NCI-H1694 treated with DMSO at 0.1 percent for 48 hours (cell line): ENCODE data around the gene BABAM2.

Source experiments
- DNase-seq: peaks from one replicate; lab custom pipeline; 2025; lab: John Stamatoyannopoulos, UW

Gene BABAM2

DNA sequence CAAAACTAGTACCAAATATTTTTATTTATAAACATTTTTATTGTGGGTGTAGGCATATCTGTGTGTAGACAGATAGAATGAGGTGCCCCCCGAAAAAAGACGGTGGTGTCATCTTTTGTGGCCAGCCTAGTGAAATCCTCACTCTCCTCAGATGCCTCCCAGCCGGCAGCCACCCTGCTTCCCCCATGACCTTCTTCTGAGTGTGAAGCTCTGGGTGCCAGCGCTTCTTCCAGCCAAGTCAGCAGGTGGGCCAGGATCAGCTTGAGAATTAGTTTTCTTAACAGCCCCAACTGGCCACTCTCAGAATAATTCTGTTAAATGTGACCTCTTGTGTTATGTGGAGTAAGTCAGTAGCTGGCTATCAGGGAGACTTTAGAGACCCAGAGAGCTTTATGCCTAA, 272.5 kb downstream of the BABAM2 start:
- DNase-seq = no peak

DNA sequence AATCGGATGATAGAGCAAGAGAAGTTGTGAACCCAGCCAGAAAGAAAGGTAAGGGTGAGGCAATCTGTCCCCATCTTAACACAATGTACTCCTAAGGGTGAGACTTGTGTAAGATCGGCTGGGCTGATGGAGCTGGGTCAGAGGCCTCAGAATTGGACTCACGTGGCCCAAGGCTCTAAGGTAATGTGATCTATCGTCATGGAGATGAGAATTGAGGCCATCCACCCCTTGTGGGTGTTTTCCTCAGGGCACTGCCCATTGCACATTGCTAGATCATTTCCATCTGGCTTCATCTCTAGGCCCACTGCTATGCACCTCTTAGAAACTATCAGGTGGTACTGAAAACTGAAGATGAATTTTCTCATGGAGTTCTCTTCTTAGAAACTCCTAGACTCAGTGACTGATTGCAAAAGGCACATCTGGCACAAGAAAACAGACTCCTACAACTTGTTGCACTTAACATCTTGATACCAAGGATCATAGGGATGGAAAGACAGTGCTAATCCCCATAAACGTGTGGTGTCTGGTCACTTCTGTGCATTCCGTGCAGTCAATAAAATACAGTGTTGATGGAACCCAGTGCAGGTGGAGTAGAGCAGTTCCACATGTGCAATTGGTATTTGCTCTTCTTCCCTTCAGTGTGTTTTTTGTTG, 273.2 kb downstream of the BABAM2 start:
- DNase-seq = no peak

DNA sequence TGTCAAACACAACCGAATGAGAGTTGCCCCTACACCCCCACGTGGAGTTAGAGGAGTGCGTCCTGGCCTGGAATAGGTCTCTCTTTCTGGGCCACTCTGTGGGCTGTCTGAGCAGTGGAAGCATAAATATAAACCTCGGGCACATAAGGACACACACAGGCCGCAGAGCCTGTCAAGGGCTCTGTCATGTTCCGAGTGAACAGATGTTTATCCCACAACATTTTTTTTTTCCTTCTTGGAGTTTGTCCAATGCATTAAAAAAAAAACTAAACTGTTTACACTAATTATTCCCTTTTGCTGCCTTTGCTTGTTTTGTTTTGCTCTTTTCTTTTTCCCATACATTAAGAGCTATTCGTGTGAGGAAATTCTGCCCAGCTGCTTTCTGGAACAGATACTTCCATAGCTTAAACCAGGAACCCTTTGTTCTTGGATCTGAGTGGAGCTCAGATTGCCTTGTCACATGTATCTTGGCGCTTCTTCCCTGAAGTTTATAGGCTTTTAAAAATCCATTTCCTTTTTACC, 273.8 kb downstream of the BABAM2 start:
- peak; percentile 83 for DNase-seq

DNA sequence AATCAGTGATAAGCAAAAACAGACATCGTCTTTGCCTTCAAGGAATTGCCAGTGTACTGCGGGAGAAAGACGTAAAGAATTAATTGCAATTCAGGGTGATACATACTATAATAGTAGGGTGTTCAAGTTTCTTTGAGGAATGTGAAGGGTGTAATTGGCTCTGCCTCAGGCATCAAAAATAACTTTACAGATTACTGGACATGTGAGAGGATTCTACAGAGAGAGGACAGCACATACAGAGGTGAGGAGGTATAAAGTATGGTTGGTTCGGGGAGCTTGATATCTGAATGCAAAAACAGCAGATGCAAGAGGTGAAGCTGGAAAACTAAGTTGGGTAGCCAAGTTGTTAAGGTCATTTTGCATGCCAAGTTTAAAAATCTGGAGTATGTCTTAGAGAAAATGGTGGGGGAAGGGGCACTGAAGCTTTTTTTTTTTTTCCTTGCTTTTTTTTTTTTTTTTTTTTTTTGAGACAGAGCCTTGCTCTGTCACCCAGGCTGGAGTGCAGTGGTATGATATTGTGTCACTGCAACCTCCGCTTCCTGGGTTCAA, 274.6 kb downstream of the BABAM2 start:
- no peak for DNase-seq

DNA sequence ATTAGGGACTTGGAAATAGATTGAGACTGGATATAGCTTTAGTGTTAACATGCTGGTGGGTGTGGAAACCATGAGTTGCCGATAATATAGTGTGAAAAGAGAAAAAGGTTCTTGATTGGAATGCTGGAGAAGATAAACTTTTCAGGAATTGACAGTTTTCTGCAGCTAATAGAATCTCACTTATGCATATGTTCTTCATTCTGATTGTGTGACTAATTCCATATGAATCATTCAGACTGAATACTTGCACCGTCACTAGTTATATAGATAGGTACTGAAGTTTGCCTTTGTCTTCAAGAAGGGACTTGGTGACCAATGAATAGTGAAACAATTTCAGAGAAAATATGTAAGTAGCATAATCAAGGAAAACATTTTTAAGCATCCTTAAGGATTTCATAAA, 276.4 kb downstream of the BABAM2 start:
- DNase-seq = no peak

DNA sequence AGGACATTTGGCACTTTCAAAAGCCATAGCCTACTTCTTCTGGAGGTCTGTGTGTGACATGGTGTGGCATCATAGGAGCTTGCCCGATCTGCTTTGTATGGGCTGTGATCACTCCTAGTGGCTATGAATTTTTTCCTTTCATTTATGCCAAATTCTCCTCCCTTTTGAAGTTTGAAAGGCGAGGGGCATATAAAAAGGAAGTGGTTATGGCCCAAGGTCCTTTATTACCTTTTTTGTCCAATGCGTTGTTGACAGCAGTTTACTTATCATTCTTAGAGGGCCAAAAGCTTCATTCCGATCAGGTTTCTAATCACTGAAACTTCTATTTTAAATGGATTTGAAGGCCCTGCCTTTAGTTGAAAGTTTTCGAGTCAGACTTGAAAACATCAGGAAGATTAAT, 277.8 kb downstream of the BABAM2 start:
- DNase-seq = no peak

DNA sequence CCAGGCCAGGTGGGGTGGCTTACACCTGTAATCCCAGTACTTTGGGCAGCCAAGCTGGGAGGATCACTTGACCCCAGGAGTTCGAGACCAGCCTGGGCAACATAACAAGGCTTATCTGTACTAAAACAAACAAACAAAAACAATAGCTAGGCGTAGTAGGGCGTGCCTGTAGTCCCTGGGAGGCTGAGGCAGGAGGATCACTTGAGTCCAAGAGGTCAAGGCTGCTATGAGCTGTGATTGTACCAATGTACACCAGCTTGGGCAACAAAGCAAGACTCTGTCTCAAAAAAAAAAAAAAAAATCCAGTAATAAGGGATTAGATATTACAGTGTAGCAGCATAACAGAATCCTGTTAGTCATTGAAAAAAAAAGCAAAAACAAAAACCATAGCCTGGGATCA, 279.0 kb downstream of the BABAM2 start:
- DNase-seq = no peak

DNA sequence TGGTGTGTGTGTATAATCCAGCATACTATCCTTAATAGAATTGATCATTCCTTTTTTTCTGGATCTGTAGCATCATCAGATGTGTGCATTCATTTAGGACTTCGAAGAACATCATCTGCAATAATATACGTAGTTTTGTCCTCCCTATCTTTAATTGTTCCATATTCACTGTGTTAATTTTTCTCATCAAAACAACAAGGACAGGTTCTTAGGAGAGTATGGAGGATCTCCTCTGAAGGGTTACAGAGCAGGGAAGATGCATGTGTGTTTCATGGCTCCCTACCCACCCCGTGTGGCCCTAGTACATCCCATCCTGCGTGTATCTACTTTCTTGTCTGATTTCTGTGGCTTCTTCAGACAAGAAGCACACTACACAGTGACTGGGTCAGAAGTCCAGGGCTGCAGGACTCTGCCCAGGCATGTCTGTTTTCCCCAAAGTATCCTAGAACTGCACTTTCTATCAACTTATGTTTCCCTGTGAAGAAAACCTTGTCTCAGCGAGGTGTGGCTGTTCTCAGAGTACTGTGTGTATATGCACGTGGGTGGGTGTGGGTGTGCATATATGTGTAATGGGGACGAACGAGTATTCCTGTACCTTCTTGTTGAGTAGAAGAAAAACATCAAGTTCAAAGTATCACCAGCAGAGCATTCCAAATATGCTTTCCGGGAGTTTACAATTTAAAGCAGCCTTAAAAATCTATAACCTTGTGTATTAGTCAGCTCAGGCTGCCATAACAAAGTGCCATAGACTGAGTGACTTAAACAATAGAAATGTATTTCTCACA, 281.8 kb downstream of the BABAM2 start:
- DNase-seq = no peak

DNA sequence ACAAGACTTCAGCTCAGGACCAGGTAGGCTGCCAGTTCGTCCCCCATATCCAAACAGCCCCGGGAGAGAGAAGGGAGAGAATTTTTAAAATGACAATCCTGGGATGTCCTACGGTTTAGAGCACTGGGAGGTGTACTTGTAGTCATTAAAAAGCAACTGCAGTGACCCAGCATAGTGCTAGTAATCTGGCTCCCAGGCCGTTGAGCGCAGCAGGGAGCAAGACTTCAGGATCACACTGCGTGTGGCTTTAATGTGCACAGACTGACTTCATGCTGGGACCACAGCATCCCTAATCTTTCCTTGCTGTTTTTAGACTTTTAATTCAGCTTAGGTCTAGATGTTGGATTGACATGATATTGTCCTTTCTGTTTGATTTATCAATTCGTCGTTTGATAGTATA, 282.8 kb downstream of the BABAM2 start:
- no peak for DNase-seq

DNA sequence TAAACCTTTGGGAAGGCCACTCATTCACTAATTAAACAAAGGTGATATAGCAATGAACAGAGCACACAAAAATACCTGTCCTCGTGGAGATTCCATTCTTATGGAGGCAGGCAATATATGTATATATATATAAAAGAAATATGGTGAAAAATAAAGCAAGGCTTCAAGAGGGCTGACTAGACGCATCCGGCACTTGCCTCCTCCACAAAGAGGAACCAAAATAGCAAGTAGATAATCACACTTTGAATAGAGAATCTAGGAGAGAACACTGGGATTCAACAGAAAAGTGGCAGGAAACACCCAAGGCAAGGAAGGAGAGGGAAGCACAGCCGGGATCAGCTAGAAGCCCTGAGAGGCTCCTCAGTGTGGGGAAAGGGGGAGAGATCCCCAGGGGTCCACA, 283.7 kb downstream of the BABAM2 start:
- no peak for DNase-seq

DNA sequence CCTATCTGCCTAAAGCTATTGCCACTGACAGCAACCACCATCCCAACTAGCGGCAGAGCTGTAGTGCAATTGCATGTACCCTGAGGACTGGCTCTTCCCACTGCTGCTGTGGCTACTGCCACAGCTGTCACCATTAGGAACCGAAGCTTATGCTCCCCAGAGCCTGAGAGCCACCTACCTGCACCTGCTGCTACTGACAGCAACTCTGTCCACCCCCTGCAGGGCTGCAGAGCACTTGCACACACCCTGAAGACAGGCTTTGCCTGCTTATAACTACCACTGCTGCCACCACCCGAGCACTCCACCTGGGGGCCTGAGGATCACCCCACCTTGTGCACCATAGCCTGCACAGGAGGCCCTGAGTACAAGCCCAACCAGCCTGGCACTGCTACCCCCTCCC, 284.5 kb downstream of the BABAM2 start:
- DNase-seq = no peak

DNA sequence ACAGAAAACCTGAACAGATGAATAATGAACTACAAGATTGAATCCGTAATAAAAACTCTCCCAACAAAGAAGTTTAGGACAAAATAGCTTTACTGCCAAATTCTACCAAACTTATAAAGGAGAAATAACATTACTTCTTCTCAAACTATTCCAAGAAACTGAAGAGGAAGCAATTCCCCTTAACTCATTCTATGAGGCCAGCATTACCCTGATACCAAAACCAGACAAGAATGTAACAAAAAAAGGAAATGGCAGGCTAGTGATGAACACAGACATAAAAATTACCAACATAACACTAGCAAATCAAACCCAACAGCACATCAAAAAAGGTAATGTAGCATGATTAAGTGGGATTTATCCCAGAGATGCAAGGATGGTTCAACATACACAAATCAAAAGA, 288.4 kb downstream of the BABAM2 start:
- no peak for DNase-seq

DNA sequence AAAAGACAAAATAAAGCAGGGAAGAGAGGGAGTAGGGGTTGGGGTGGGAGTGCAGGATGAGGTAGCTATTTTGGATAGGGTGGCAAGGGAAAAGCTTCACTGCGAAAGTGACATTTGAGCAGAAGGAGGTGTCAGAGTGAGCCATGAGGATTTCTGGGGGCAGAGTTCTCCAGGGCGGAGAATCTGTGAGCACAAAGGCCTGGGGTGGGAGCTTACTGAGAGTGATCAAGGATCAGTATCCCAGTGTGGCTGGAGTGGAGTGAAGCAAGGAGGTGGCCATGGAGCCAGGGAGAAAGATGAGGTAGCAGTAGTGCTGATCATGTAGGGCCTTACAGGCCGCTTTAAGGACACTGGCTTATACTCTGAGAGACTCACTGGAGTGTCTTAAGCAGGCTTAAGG, 291.3 kb downstream of the BABAM2 start:
- DNase-seq = no peak

DNA sequence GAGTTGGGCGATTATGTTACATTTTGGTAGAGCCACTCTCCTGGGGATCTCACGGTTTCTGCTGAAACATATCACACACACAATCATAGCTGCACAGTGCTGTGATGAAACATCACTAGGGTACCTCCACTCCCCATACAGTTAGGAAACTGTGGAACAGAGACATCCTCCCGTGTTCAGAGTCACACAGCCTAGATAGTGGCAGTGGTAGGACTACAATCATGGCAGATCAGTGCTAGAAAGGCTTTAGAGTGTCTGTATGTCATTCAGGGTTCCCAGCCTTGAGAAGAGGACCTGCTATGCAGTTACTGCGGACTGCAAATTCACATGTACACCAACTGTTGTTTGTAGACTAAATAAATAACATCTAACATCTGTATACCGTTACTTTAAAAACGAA, 291.8 kb downstream of the BABAM2 start:
- DNase-seq = no peak

DNA sequence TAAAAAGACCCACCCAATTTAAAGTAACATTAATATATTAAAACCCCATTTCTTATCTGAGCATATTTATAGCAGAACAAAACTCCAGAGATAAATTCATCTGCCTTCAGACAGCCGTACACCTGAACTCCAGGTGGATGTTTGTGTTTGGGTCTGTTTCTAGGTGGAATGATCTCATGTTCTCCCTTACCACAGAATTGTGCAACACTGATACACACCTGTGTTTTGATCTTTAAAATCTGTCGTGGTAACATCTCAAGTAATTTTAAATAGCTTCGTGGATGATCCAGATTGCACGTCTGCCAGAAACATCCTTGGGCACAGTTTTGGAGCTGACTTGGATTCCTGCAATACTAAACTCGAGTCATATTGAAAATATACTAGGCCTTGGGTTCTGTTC, 294.6 kb downstream of the BABAM2 start:
- no peak for DNase-seq

DNA sequence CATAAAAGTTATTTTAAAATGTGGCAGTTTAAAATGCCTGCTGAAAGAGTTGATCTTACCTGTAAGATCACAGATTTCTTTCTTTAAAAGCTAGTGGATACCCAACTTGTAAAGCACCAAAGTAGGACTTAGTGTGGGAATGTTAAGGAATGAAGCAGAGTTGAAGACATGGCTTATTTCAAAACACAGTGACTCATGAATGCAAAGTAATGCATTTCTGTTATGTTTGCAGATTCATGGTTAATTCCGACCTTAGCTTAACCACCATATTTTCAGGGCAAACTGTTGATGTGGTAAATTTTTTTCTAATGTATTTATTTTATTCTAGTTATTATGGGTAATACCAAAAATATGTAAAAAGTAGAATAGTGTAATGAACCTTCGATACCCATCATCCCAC, 295.4 kb downstream of the BABAM2 start:
- DNase-seq = no peak

DNA sequence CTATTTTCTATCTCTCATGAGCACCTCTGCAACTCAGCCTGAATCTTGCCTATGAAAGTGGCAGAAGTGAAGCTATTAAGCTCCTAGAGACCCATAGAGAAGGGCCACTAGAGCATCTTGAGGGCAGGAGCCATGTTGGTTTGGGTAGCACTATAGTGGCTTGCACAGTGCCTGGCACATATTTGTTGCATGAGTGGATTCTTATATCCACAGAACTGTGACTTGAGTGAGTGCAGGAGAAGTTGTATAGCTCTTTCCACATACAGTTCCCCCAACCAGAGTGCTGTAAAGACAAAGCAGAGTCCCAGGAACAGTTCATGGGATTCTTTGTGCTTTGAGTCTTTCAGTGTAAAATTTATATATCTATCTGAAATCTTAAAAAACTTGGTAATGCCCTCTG, 296.7 kb downstream of the BABAM2 start:
- no peak for DNase-seq

DNA sequence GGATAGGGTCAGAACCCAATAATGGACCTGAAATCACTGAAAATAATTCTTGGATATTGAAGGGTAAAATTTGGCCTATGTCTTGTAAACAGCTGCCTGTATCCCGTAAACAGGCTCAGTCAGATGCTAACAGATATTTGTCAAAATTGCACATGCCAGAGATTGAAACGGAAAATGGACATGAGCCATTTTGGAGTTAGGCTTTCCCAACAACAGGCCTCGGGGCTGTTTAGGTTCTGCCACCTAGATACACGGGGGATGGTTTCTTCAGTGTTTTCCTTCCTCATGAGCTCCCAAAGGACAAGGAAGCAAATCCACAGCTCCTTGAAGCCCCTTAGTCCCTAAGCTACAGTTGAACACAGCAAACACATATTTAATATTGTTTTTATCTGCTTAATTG, 297.9 kb downstream of the BABAM2 start:
- no peak for DNase-seq

DNA sequence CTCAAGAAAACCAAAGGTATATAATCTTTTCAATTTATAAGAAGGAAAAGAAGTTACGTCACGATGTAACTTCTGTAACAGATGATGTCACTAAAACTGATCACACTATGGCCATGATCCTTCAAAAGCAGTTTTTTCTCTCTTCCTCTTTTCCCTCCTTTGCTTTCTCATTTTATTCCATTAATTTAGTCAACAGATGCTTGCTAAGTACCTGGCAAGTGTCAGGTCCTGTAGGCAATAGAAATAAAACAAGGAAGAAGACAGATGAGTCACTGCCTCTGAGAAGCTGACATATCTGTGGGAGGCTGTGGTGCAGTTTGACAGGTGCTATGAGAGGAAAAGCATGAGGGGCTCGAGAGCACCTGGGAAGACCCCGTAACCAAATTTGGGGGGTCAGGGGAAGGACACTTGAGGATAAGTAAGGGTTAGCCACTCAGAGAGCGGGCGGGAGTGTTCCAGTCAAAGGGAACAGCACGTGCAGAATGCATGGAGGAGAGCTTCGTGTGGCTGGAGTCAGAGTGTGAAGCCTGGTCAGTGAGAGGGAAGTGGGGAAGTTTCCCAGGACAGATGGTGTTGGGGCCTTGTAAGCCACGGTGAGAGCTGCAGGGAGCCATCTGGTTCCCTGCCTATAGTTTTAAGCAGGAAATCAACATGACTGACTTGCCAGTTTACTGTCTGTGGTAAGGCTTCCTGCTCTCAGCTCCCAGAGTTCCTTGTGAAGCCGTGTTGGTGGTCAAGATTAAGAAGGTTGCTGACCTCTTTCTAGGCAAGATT, 303.3 kb downstream of the BABAM2 start:
- DNase-seq = peak; percentile 45

DNA sequence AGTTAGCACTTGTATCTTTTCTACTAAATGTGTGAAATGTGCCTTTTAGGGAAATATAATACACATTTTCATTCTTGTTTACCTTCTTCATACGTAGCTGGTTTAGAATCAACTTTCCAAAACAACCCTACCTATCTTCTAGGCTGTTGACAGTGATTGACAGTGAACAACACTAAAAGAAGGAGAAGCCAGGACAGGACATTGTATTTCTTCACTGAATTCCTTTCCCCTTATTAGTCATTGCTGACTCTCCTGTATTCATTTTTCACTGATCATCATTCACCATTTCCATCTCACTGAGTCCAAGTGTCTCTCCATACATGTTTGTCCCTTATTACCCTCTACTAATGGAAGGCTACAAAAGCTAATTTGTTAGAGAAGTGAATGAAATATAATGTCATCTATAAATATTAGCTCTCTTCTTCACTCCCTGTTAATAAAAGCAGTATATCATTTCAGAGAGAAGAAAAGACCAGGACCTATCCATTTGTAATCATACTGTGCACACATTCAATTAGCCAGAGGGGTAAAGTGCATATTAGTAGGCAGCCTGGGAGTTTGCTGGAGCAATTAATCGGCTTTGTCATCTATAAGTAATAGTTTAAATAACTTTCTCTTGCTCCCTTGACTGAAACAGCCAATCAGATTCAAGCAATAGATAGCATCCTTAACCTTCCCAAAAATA, 309.6 kb downstream of the BABAM2 start:
- DNase-seq = no peak

DNA sequence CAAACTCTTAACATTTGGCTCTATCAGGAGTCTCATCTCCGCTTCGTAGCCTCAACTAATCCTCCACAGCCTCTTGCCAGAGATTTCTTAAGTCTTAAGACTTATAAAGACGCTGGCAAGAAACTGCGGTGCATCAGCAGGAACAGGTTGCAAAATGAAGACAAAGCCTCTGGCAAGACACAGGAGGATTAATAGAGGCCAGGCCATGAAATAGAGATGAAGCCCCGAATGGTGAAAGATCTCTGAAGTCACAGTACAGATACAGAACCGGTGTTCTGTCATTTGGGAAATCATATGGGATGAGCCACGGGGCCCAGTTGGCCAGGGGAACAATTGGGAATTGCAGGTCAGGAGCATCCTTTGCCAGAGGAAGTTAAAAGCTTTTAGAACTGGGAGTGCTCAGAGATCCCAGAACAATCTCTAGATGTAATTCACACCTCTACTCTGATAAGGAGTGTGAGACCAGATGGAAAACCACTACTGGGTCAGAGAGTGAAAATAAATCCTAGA, 311.2 kb downstream of the BABAM2 start:
- DNase-seq = no peak

DNA sequence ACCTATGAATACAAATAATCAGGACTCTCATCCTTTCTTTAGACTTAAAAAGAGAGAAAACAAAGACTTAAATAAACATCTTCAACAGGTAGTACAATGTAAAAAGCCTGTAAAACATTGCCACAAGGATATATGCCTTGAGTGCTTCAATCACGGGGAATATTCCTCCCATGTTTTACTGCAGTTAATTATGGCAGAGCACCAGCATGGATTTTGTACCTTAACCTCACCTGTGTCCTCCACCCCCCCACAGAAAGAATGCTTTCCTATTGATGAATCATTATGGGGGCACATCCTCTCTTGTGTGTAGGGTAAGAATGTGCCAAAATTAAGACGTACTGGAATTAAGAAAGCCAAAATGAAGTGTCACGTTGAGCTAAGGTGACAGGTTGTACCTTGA, 312.2 kb downstream of the BABAM2 start:
- DNase-seq = no peak
